ENCODE data around the gene ZNF620.
"Not testable (repeated sequence)": the region's sequence is repeated elsewhere in the genome, so short reads cannot be mapped to it uniquely, and the experiment has no call there.

The ZNF620 gene

GRCh38 chr3:40502034-40502433 lies 3.8 kb upstream of the ZNF620 start:
- no peak for DNase-seq (ENCODE audit: low read depth in 2 of 3, low spot score in 1 of 3)

- no peak for DNase-seq (ENCODE audit: low read depth in 2 of 3, low spot score in 1 of 3)
These were observed 1.0 kb upstream of the ZNF620 start for GRCh38 chr3:40504636-40505430.

GRCh38 chr3:40511031-40511718 lies 5.3 kb downstream of the ZNF620 start:
- DNase-seq (ENCODE audit: low read depth in 2 of 3, low spot score in 1 of 3): no peak

- DNase-seq (ENCODE audit: low read depth in 2 of 3, low spot score in 1 of 3): no peak
These were observed 10.4 kb downstream of the ZNF620 start for GRCh38 chr3:40516201-40516600.

GRCh38 chr3:40518067-40518466 lies 12.2 kb downstream of the ZNF620 start:
- DNase-seq (ENCODE audit: low read depth in 2 of 3, low spot score in 1 of 3): no peak

GRCh38 chr3:40518848-40519247 lies 13.0 kb downstream of the ZNF620 start:
- DNase-seq (ENCODE audit: low read depth in 2 of 3, low spot score in 1 of 3): no peak

GRCh38 chr3:40521254-40521653 lies 15.4 kb downstream of the ZNF620 start:
- DNase-seq (ENCODE audit: low read depth in 2 of 3, low spot score in 1 of 3): no peak

GRCh38 chr3:40523781-40524180 lies 17.9 kb downstream of the ZNF620 start:
- DNase-seq (ENCODE audit: low read depth in 2 of 3, low spot score in 1 of 3): no peak

GRCh38 chr3:40524222-40524567 lies 18.4 kb downstream of the ZNF620 start:
- no peak for DNase-seq (ENCODE audit: low read depth in 2 of 3, low spot score in 1 of 3)

- DNase-seq (ENCODE audit: low read depth in 2 of 3, low spot score in 1 of 3): peak; percentile 69 to 79 (median 77)
These were observed 18.9 kb downstream of the ZNF620 start, which contains the start of gene ZNF621 for GRCh38 chr3:40524568-40525285. Gene ZNF621, plus strand, starts transcription at chr3:40524960. Its CDS starts 881 bp downstream, at chr3:40525841.

GRCh38 chr3:40528426-40528825 lies 22.6 kb downstream of the ZNF620 start:
- DNase-seq (ENCODE audit: low read depth in 2 of 3, low spot score in 1 of 3): no peak

GRCh38 chr3:40532252-40532651 lies 26.4 kb downstream of the ZNF620 start:
- DNase-seq (ENCODE audit: low read depth in 2 of 3, low spot score in 1 of 3): no peak

- DNase-seq (ENCODE audit: low read depth in 2 of 3, low spot score in 1 of 3): no peak
These were observed 28.4 kb downstream of the ZNF620 start for GRCh38 chr3:40534283-40534682.

GRCh38 chr3:40546816-40547215 lies 41.0 kb downstream of the ZNF620 start:
- no peak for DNase-seq (ENCODE audit: low read depth in 2 of 3, low spot score in 1 of 3)

GRCh38 chr3:40550167-40550566 lies 44.3 kb downstream of the ZNF620 start:
- no peak for DNase-seq (ENCODE audit: low read depth in 2 of 3, low spot score in 1 of 3)

- no peak for DNase-seq (ENCODE audit: low read depth in 2 of 3, low spot score in 1 of 3)
These were observed 51.8 kb downstream of the ZNF620 start for GRCh38 chr3:40557575-40558161.

- not testable (repeated sequence) for DNase-seq (ENCODE audit: low read depth in 2 of 3, low spot score in 1 of 3)
These were observed 56.6 kb downstream of the ZNF620 start for GRCh38 chr3:40562482-40562881.

GRCh38 chr3:40565629-40566028 lies 59.8 kb downstream of the ZNF620 start:
- DNase-seq (ENCODE audit: low read depth in 2 of 3, low spot score in 1 of 3): not testable (repeated sequence)

- no peak for DNase-seq (ENCODE audit: low read depth in 2 of 3, low spot score in 1 of 3)
These were observed 60.9 kb downstream of the ZNF620 start for GRCh38 chr3:40566694-40567093.
